ENCODE data around the gene SIGLEC10. TPM values are rescaled to one million over a fixed set of nuclear protein-coding genes. Genes with fewer than 3 reads are reported as not detected.

The SIGLEC10 gene
- total and polyA plus RNA-seq, 9 of the 15 experiments (the other 6 are each of a cell fraction or from before 2014, with no cell fraction given), result 0.10 to 1.8 (median 0.82) TPM

- no peak for TF ChIP-seq ZMIZ1 (IDR thresholded peaks at IDR 0.05; ENCODE audit: low read depth in 2 of 2, low read length in 2 of 2)
- TF ChIP-seq SAFB (IDR thresholded peaks at IDR 0.05; ENCODE audit: borderline replicate concordance, low read depth, low read length), result no peak
- TF ChIP-seq CXXC5 (CRISPR knock-in tag; IDR thresholded peaks at IDR 0.05), result no peak
Measured at GRCh38 chr19:51439021-51439465, 21.6 kb upstream of the SIGLEC10 start (continued).

GRCh38 chr19:51434456-51434855 is 17.0 kb upstream of the SIGLEC10 start:
- POLR2A ChIA-PET, result interaction anchor here (0.5 kb wide), 1 partner anchor 270 kb away, joined by 3 read pairs; no protein-coding TSS in a partner anchor
- H2AFZ ChIP-seq (ENCODE audit: low read depth, low read length), result no peak overlapping the region

More at GRCh38 chr19:51434456-51434855, 17.0 kb upstream of the SIGLEC10 start:
- FAIRE-seq, result no peak
- BruUV-seq (replicated peaks), result no TSS peak
- Histone ChIP-seq H3K4me3 (no peak overlapping the region), H3K36me3 (ENCODE audit: control insufficient read depth, insufficient read depth, low read length) (no peaks in the 10 kb centered on the region), H3K27ac (ENCODE audit: extremely low read depth, low read depth, low read length) (no peak overlapping the region), H3K4me2 (ENCODE audit: insufficient read depth, low read length) (no peak overlapping the region), H3K27me3 (ENCODE audit: control insufficient read depth in 2 of 2, insufficient read depth in 2 of 2, low read length in 2 of 2) (no peaks in the 10 kb centered on the region), H3K4me1 (replicated peaks in 1 of 2; ENCODE audit: control insufficient read depth in 2 of 2, insufficient read depth in 2 of 2, low read length in 2 of 2) (no peaks in the 10 kb centered on the region), H4K20me1 (replicated peaks; ENCODE audit: control insufficient read depth, insufficient read depth, low read length) (no peaks in the 10 kb centered on the region), H3K9me3 (replicated peaks; ENCODE audit: control insufficient read depth, insufficient read depth, low read depth, low read length) (no peaks in the 10 kb centered on the region), H3K79me2 (ENCODE audit: control insufficient read depth, insufficient read depth, low read length) (no peaks in the 10 kb centered on the region), H3K9me1 (ENCODE audit: control insufficient read depth, insufficient read depth, low read length) (no peaks in the 10 kb centered on the region), H3K9ac (ENCODE audit: insufficient read depth in 1 of 2, low read depth in 2 of 2, low read length in 2 of 2) (no peak overlapping the region)
- in situ Hi-C loops (cut with MboI) (no loop called here), intact Hi-C loops (cut with micrococcal nuclease) (no loop called here)
- 17% methylated on average over 1 of the region's 1 CpG for WGBS (ENCODE audit: insufficient coverage, low coverage, missing lambda C conversion rate)
- ATAC-seq, result no peak
- TF ChIP-seq AFF4 (CRISPR knock-in tag; IDR thresholded peaks at IDR 0.05) (no peak), CBX1 (IDR thresholded peaks at IDR 0.05; ENCODE audit: low read depth) (no peak), L3MBTL2 (IDR thresholded peaks at IDR 0.05) (no peak), ZNF175 (CRISPR knock-in tag; IDR thresholded peaks at IDR 0.05; ENCODE audit: low read depth) (no peak)
- no peak for DNase-seq (ENCODE audit: extremely low read depth in 1 of 4, low spot score in 3 of 4)
- CTCF ChIA-PET (ENCODE audit: low intra/inter-chr PET ratio), result no interaction called here

Data from K562 (cell line).